CD14-positive monocyte (primary cell): ENCODE measurements around the gene DHX9. TPM values are rescaled to one million over a fixed set of nuclear protein-coding genes. Genes with fewer than 3 reads are reported as not detected.

Experiments
- DNase-seq, 3 donors: peaks; one replicate each; pipeline ENCODE4 v3.0.0-alpha.2; 2011 to 2022
- H2AFZ ChIP-seq: 2 replicates; pipeline ENCODE4 v1.6.0; 2012; ENCODE audit warnings: mild to moderate bottlenecking, low read depth, low read length, inconsistent platforms; ENCODE audit not compliant: insufficient read depth, poor library complexity, severe bottlenecking
- H3K27ac ChIP-seq, 2 donors: 1 replicate in 1 of 2; 2 replicates in 1 of 2; pipeline ENCODE4 v1.5.1; 2012 to 2013; ENCODE audit warnings: low read length in 2 of 2, control low read depth in 1 of 2, inconsistent platforms in 1 of 2, low read depth in 1 of 2, mild to moderate bottlenecking in 1 of 2
- H3K27me3 ChIP-seq, 2 donors: one replicate each; pipeline versions ENCODE4 v1.6.0 to v1.6.1; 2011 to 2013; ENCODE audit warnings: low read length in 2 of 2; ENCODE audit not compliant: control insufficient read depth in 2 of 2, insufficient read depth in 2 of 2
- H3K36me3 ChIP-seq, 2 donors: replicated peaks in 1 of 2; 1 replicate in 1 of 2; 2 replicates in 1 of 2; pipeline versions ENCODE4 v1.5.1 to v1.6.1; 2012 to 2013; ENCODE audit warnings: low read length in 2 of 2, control low read depth in 1 of 2, inconsistent platforms in 1 of 2, mild to moderate bottlenecking in 1 of 2; ENCODE audit not compliant: insufficient read depth in 2 of 2, control insufficient read depth in 1 of 2
- H3K4me1 ChIP-seq, 2 donors: 1 replicate in 1 of 2; 2 replicates in 1 of 2; pipeline versions ENCODE4 v1.5.1 to v1.6.1; 2012 to 2013; ENCODE audit warnings: low read length in 2 of 2, control low read depth in 1 of 2, inconsistent platforms in 1 of 2, mild to moderate bottlenecking in 1 of 2, moderate library complexity in 1 of 2; ENCODE audit not compliant: insufficient read depth in 2 of 2, control insufficient read depth in 1 of 2
- H3K4me2 ChIP-seq: replicated peaks from 2 replicates; pipeline ENCODE3; 2012; ENCODE audit warnings: low read length, moderate library complexity, mild to moderate bottlenecking; ENCODE audit not compliant: poor library complexity, severe bottlenecking; ENCODE audit errors: extremely low read depth
- H3K4me3 ChIP-seq, 3 experiments: fragments of 200-600 bp in 1 of 3; sonication (generic) in 1 of 3; replicated peaks in 1 of 3; 1 replicate in 2 of 3; 2 replicates in 1 of 3; pipeline ENCODE4 v1.5.1; 2011 to 2013; ENCODE audit warnings: low read length in 3 of 3, mild to moderate bottlenecking in 3 of 3, control low read depth in 2 of 3, low read depth in 2 of 3, inconsistent platforms in 1 of 3, moderate library complexity in 1 of 3
- H3K79me2 ChIP-seq: 2 replicates; pipeline ENCODE4 v1.6.0; 2012; ENCODE audit warnings: mild to moderate bottlenecking, control low read depth, inconsistent platforms, low read length, moderate library complexity; ENCODE audit not compliant: insufficient read depth
- H3K9ac ChIP-seq: 2 replicates; pipeline ENCODE4 v1.6.0; 2017; ENCODE audit warnings: low read length, mild to moderate bottlenecking; ENCODE audit not compliant: insufficient read depth, poor library complexity, severe bottlenecking
- H3K9me3 ChIP-seq, 2 donors: replicated peaks in 1 of 2; 1 replicate in 1 of 2; 2 replicates in 1 of 2; pipeline versions ENCODE4 v1.5.1 to v1.6.1; 2012 to 2013; ENCODE audit warnings: low read length in 2 of 2, control low read depth in 1 of 2; ENCODE audit not compliant: control insufficient read depth in 1 of 2, insufficient read depth in 1 of 2
- H4K20me1 ChIP-seq: 2 replicates; pipeline ENCODE4 v1.6.0; 2012; ENCODE audit warnings: mild to moderate bottlenecking, low read length, control low read depth, moderate library complexity; ENCODE audit not compliant: insufficient read depth
- H3K27ac Mint-ChIP-seq, 7 donors: one replicate each; pipeline ENCODE4 v1.8.0; 2020; ENCODE audit warnings: mild to moderate bottlenecking in 7 of 7, mixed read lengths in 7 of 7, moderate library complexity in 6 of 7, inconsistent platforms in 2 of 7
- H3K27me3 Mint-ChIP-seq, 3 donors: one replicate each; pipeline ENCODE4 v1.8.0; 2021 to 2022; ENCODE audit warnings: low read depth in 3 of 3, mild to moderate bottlenecking in 3 of 3, mixed read lengths in 3 of 3, moderate library complexity in 3 of 3, inconsistent platforms in 1 of 3
- H3K36me3 Mint-ChIP-seq, 2 donors: one replicate each; pipeline ENCODE4 v1.8.0; 2020; ENCODE audit warnings: mixed read lengths in 2 of 2, inconsistent platforms in 1 of 2, mild to moderate bottlenecking in 1 of 2
- H3K4me1 Mint-ChIP-seq: one replicate; pipeline ENCODE4 v1.8.0; 2020; ENCODE audit warnings: mild to moderate bottlenecking, mixed read lengths
- H3K4me3 Mint-ChIP-seq, 2 donors: one replicate each; pipeline ENCODE4 v1.8.0; 2020; ENCODE audit warnings: mild to moderate bottlenecking in 2 of 2, mixed read lengths in 2 of 2, moderate library complexity in 1 of 2
- H3K9me3 Mint-ChIP-seq, 7 donors: one replicate each; pipeline ENCODE4 v1.8.0; 2020 to 2022; ENCODE audit warnings: mixed read lengths in 7 of 7, mild to moderate bottlenecking in 6 of 7, moderate library complexity in 6 of 7, inconsistent platforms in 2 of 7
- CTCF ChIP-seq: fragments of 200-600 bp; IDR thresholded peaks from one replicate; pipeline ENCODE4 v1.8.0; 2022; ENCODE audit warnings: antibody characterized with exemption, mild to moderate bottlenecking
- WGBS: methylation state at CpG from one replicate; pipeline ENCODE4 v1.1.5; 2013; ENCODE audit warnings: missing lambda C conversion rate; ENCODE audit not compliant: insufficient coverage; 5-methylcytosine and 5-hydroxymethylcytosine counted together
- intact Hi-C, 2 donors: fragments of 100-400 bp; cut with micrococcal nuclease; formaldehyde crosslinking; loops; one replicate each; pipeline versions ENCODE4 v1.15.0 to v1.15.1; 2023
- polyA plus RNA-seq, 3 donors: library from polyadenylated mRNA; depleted of rRNA in 1 of 3; unstranded in 2 of 3; stranded (reverse) in 1 of 3; fragments of 300-500 nt in 2 of 3; fragments of >200 nt in 1 of 3; fragmentation: Illumina TruSeq in 2 of 3; gene quantifications; 1 replicate in 2 of 3; 2 replicates in 1 of 3; pipeline ENCODE4 v1.2.3, GENCODE V29; 2012 to 2021

The DHX9 gene
- polyA plus RNA-seq, 3 donors, result 57.9 to 71.5 (median 58.5) TPM

- TF ChIP-seq CTCF, result no peak
- no peaks in the 10 kb centered on the region for H3K9me3 Mint-ChIP-seq
- WGBS, result 100% methylated on average over 1 of the region's 4 CpGs
- peaks cover 88% of the 10 kb centered on the region for H4K20me1 ChIP-seq
- H3K4me1 Mint-ChIP-seq, result no peaks in the 10 kb centered on the region
- no peak overlapping the region for H3K27ac ChIP-seq
- H3K4me3 ChIP-seq, result no peak overlapping the region
- no peak overlapping the region for H3K27ac Mint-ChIP-seq
- no peaks in the 10 kb centered on the region for H3K27me3 ChIP-seq
- H3K9me3 ChIP-seq, result no peaks in the 10 kb centered on the region
- H3K4me1 ChIP-seq, result no peaks in the 10 kb centered on the region
- peaks cover 32% of the 10 kb centered on the region for H3K79me2 ChIP-seq
- H2AFZ ChIP-seq, result no peak overlapping the region
- H3K36me3 Mint-ChIP-seq, result peaks cover 94% of the 10 kb centered on the region in 2 donors
- H3K4me2 ChIP-seq, result no peak overlapping the region
- no peaks in the 10 kb centered on the region for H3K27me3 Mint-ChIP-seq
- H3K4me3 Mint-ChIP-seq, result no peak overlapping the region
- peaks cover 99 to 100% of the 10 kb centered on the region in 2 donors for H3K36me3 ChIP-seq
- no peak for DNase-seq
- intact Hi-C loops, result loop anchor here in 1 of 2 donors (10.0 kb wide), 1 partner anchor 699 kb away; no protein-coding TSS in a partner anchor
- no peak overlapping the region for H3K9ac ChIP-seq
These were observed 16.8 kb downstream of the DHX9 start for GRCh38 chr1:182855911-182856310.

GRCh38 chr1:182857212-182857611 is 18.1 kb downstream of the DHX9 start:
- Histone ChIP-seq H3K79me2 (peaks cover 21% of the 10 kb centered on the region), H3K36me3 (peaks cover 100% of the 10 kb centered on the region in 2 donors)
- intact Hi-C loops, result loop anchor here in 1 of 2 donors (10.0 kb wide), 1 partner anchor 698 kb away; no protein-coding TSS in a partner anchor

More at GRCh38 chr1:182857212-182857611, 18.1 kb downstream of the DHX9 start:
- no peak overlapping the region for H3K27ac ChIP-seq
- H2AFZ ChIP-seq, result no peak overlapping the region
- no peak for DNase-seq
- H3K27me3 Mint-ChIP-seq, result no peaks in the 10 kb centered on the region
- H3K9ac ChIP-seq, result no peak overlapping the region
- H3K4me3 Mint-ChIP-seq, result no peak overlapping the region
- H3K4me1 ChIP-seq, result no peaks in the 10 kb centered on the region
- H3K27ac Mint-ChIP-seq, result peak overlapping the region in 1 of 7 donors; percentile 43
- H4K20me1 ChIP-seq, result peaks cover 87% of the 10 kb centered on the region
- no peaks in the 10 kb centered on the region for H3K27me3 ChIP-seq
- no peak for TF ChIP-seq CTCF
- H3K4me3 ChIP-seq, result no peak overlapping the region
- no peaks in the 10 kb centered on the region for H3K4me1 Mint-ChIP-seq
- H3K4me2 ChIP-seq, result no peak overlapping the region
- no CpG with 5 or more reads among the region's 3 CpGs for WGBS
- no peaks in the 10 kb centered on the region for H3K9me3 ChIP-seq
- H3K36me3 Mint-ChIP-seq, result peaks cover 94 to 97% of the 10 kb centered on the region in 2 donors
- H3K9me3 Mint-ChIP-seq, result no peaks in the 10 kb centered on the region
